Neuronal stem cell (in vitro differentiated cells): ENCODE data around the gene TIE1.

Experiments used
- DNase-seq: peaks from one replicate; pipeline ENCODE4 v3.0.0-alpha.2; 2013; ENCODE audit warnings: low spot score
- H2AFZ ChIP-seq: one replicate; pipeline ENCODE4 v1.6.1; 2013; ENCODE audit warnings: mild to moderate bottlenecking, low read length, inconsistent platforms
- H2AK5ac ChIP-seq: 2 replicates; pipeline ENCODE4 v1.6.1; 2013; ENCODE audit warnings: low read depth, mild to moderate bottlenecking, inconsistent platforms, low read length, moderate library complexity, mixed read lengths
- H2BK120ac ChIP-seq: 2 replicates; pipeline ENCODE4 v1.6.1; 2013; ENCODE audit warnings: low read depth, mild to moderate bottlenecking, inconsistent platforms, low read length, moderate library complexity, mixed read lengths
- H2BK12ac ChIP-seq: one replicate; pipeline ENCODE4 v1.6.1; 2013; ENCODE audit warnings: low read length, inconsistent platforms
- H2BK15ac ChIP-seq: 2 replicates; pipeline ENCODE4 v1.6.1; 2013; ENCODE audit warnings: mild to moderate bottlenecking, low read length, inconsistent platforms, mixed read lengths
- H2BK5ac ChIP-seq: one replicate; pipeline ENCODE4 v1.6.1; 2013; ENCODE audit warnings: inconsistent platforms, mild to moderate bottlenecking, low read length, moderate library complexity
- H3K14ac ChIP-seq: one replicate; pipeline ENCODE4 v1.6.1; 2013; ENCODE audit warnings: low read length, inconsistent platforms
- H3K18ac ChIP-seq: 2 replicates; pipeline ENCODE4 v1.6.1; 2013; ENCODE audit warnings: low read length, inconsistent platforms
- H3K23ac ChIP-seq: 2 replicates; pipeline ENCODE4 v1.6.1; 2013; ENCODE audit warnings: low read depth, mild to moderate bottlenecking, mixed read lengths, low read length, inconsistent platforms; ENCODE audit not compliant: poor library complexity
- H3K27ac ChIP-seq: replicated peaks from 3 replicates; pipeline ENCODE4 v1.5.1; 2013; ENCODE audit warnings: low read length, inconsistent platforms
- H3K27me3 ChIP-seq, 3 experiments: 2 replicates each; pipeline ENCODE4 v1.6.1; 2013; ENCODE audit warnings: low read length in 3 of 3, mild to moderate bottlenecking in 2 of 3, inconsistent platforms in 1 of 3, low read depth in 1 of 3, mixed read lengths in 1 of 3, moderate library complexity in 1 of 3; ENCODE audit not compliant: control insufficient read depth in 3 of 3, insufficient read depth in 3 of 3
- H3K36me3 ChIP-seq, 2 donors: replicated peaks in 1 of 2; 2 replicates each; pipeline ENCODE4 v1.6.1; 2013; ENCODE audit warnings: low read length in 2 of 2; ENCODE audit not compliant: control insufficient read depth in 2 of 2, insufficient read depth in 2 of 2
- H3K4ac ChIP-seq: 2 replicates; pipeline ENCODE4 v1.6.1; 2013; ENCODE audit warnings: inconsistent platforms, mild to moderate bottlenecking, low read length, moderate library complexity
- H3K4me1 ChIP-seq, 2 donors: 1 replicate in 1 of 2; 2 replicates in 1 of 2; pipeline ENCODE4 v1.6.1; 2013; ENCODE audit warnings: low read length in 2 of 2, low read depth in 1 of 2; ENCODE audit not compliant: control insufficient read depth in 2 of 2, insufficient read depth in 1 of 2
- H3K4me2 ChIP-seq: one replicate; pipeline ENCODE4 v1.6.1; 2013; ENCODE audit warnings: mild to moderate bottlenecking, low read length, inconsistent platforms; ENCODE audit not compliant: insufficient read depth, poor library complexity, severe bottlenecking
- H3K4me3 ChIP-seq, 2 donors: 2 replicates each; pipeline ENCODE4 v1.5.1; 2013; ENCODE audit warnings: low read length in 2 of 2, mild to moderate bottlenecking in 2 of 2, inconsistent platforms in 1 of 2, moderate library complexity in 1 of 2
- H3K79me1 ChIP-seq: one replicate; pipeline ENCODE4 v1.6.1; 2013; ENCODE audit warnings: low read depth, mild to moderate bottlenecking, inconsistent platforms, low read length, moderate library complexity
- H3K9ac ChIP-seq: one replicate; pipeline ENCODE4 v1.6.1; 2013; ENCODE audit warnings: mild to moderate bottlenecking, low read depth, low read length, inconsistent platforms; ENCODE audit not compliant: poor library complexity
- H3K9me3 ChIP-seq, 2 donors: replicated peaks in 1 of 2; 2 replicates each; pipeline versions ENCODE3 to v1.6.1; 2013; ENCODE audit warnings: low read length in 2 of 2, mild to moderate bottlenecking in 2 of 2, inconsistent platforms in 1 of 2, low read depth in 1 of 2, mixed read lengths in 1 of 2, moderate library complexity in 1 of 2; ENCODE audit not compliant: control insufficient read depth in 2 of 2, insufficient read depth in 1 of 2
- H4K8ac ChIP-seq: one replicate; pipeline ENCODE4 v1.6.1; 2013; ENCODE audit warnings: low read depth, mild to moderate bottlenecking, inconsistent platforms, low read length, moderate library complexity
- H4K91ac ChIP-seq: one replicate; pipeline ENCODE4 v1.6.1; 2013; ENCODE audit warnings: low read length, low read depth, mild to moderate bottlenecking, inconsistent platforms; ENCODE audit not compliant: poor library complexity
- WGBS, 2 donors: extraction: QIAGEN DNeasy Blood & Tissue Kit; methylation state at CpG; one replicate each; pipeline ENCODE4 v1.1.7; 2013; ENCODE audit warnings: missing lambda C conversion rate in 2 of 2, mixed read lengths in 1 of 2; ENCODE audit not compliant: insufficient read length in 2 of 2, insufficient replicate concordance in 1 of 2; ENCODE audit errors: extremely low coverage in 2 of 2; 5-methylcytosine and 5-hydroxymethylcytosine counted together

TIE1 gene

GRCh38 chr1:43279161-43279560 is 21.6 kb upstream of the TIE1 start:
- H3K36me3 ChIP-seq, result no peaks in the 10 kb centered on the region
- H3K27me3 ChIP-seq, result peaks cover 0 to 2% (median 0%) of the 10 kb centered on the region in 3 experiments
- H2AFZ ChIP-seq, result no peak overlapping the region
- H3K4me2 ChIP-seq, result no peak overlapping the region
- H3K9ac ChIP-seq, result no peak overlapping the region
- no peak for DNase-seq
- no CpG with 5 or more reads among the region's 5 CpGs for WGBS, 2 donors
- peak overlapping the region; percentile 13 for H3K4ac ChIP-seq
- no peak overlapping the region for H2BK12ac ChIP-seq
- peak overlapping the region; percentile 52 for H3K18ac ChIP-seq
- no peak overlapping the region for H4K8ac ChIP-seq
- H2BK5ac ChIP-seq, result peak overlapping the region; percentile 39
- no peak overlapping the region for H3K14ac ChIP-seq
- peak overlapping the region; percentile 50 for H2AK5ac ChIP-seq
- H3K27ac ChIP-seq, result no peak overlapping the region
- peaks cover 0 to 5% of the 10 kb centered on the region in 2 donors for H3K9me3 ChIP-seq
- no peak overlapping the region for H4K91ac ChIP-seq
- peak overlapping the region; percentile 77 for H2BK120ac ChIP-seq
- H2BK15ac ChIP-seq, result no peak overlapping the region
- H3K79me1 ChIP-seq, result no peaks in the 10 kb centered on the region
- H3K4me1 ChIP-seq, result peaks cover 9% of the 10 kb centered on the region in 2 donors
- H3K23ac ChIP-seq, result peak overlapping the region; percentile 28
- no peak overlapping the region for H3K4me3 ChIP-seq

- no peak overlapping the region for H2BK12ac ChIP-seq
- H4K8ac ChIP-seq, result no peak overlapping the region
- H3K27me3 ChIP-seq, result peaks cover 0 to 6% (median 0%) of the 10 kb centered on the region in 3 experiments
- peaks cover 0 to 5% of the 10 kb centered on the region in 2 donors for H3K9me3 ChIP-seq
- H3K4me3 ChIP-seq, result no peak overlapping the region
- peaks cover 9 to 10% of the 10 kb centered on the region in 2 donors for H3K4me1 ChIP-seq
- no CpG with 5 or more reads among the region's 6 CpGs for WGBS, 2 donors
- no peak overlapping the region for H3K4me2 ChIP-seq
- no peak overlapping the region for H2AFZ ChIP-seq
- no peak overlapping the region for H3K9ac ChIP-seq
- H2BK120ac ChIP-seq, result peak overlapping the region; percentile 77
- no peak overlapping the region for H3K18ac ChIP-seq
- H3K36me3 ChIP-seq, result no peaks in the 10 kb centered on the region
- H2AK5ac ChIP-seq, result no peak overlapping the region
- no peak overlapping the region for H3K14ac ChIP-seq
- H3K23ac ChIP-seq, result no peak overlapping the region
- no peak for DNase-seq
- no peaks in the 10 kb centered on the region for H3K79me1 ChIP-seq
- H3K4ac ChIP-seq, result no peak overlapping the region
- no peak overlapping the region for H4K91ac ChIP-seq
- peak overlapping the region; percentile 39 for H2BK5ac ChIP-seq
- no peak overlapping the region for H2BK15ac ChIP-seq
- no peak overlapping the region for H3K27ac ChIP-seq
Observed at GRCh38 chr1:43279666-43280065, 21.1 kb upstream of the TIE1 start.

- Histone ChIP-seq H2AK5ac (no peak overlapping the region), H3K18ac (peak overlapping the region; percentile 32), H3K27ac (no peak overlapping the region), H3K14ac (no peak overlapping the region), H3K79me1 (no peaks in the 10 kb centered on the region), H3K9ac (no peak overlapping the region), H3K4me2 (no peak overlapping the region), H2BK120ac (no peak overlapping the region), H3K4ac (no peak overlapping the region), H2BK15ac (no peak overlapping the region), H3K27me3 (peaks cover 0 to 7% (median 3%) of the 10 kb centered on the region in 3 experiments), H3K36me3 (no peaks in the 10 kb centered on the region), H2AFZ (no peak overlapping the region), H2BK5ac (no peak overlapping the region), H2BK12ac (no peak overlapping the region), H3K4me3 (no peak overlapping the region), H3K9me3 (peaks cover 0 to 5% of the 10 kb centered on the region in 2 donors), H4K8ac (no peak overlapping the region), H3K4me1 (peaks cover 9 to 19% of the 10 kb centered on the region in 2 donors), H4K91ac (no peak overlapping the region), H3K23ac (no peak overlapping the region)
- DNase-seq, result no peak
- WGBS, 2 donors, result no CpG with 5 or more reads among the region's 2 CpGs
Observed at GRCh38 chr1:43280692-43281091, 20.1 kb upstream of the TIE1 start.

GRCh38 chr1:43282220-43283195 is 18.3 kb upstream of the TIE1 start:
- no peak overlapping the region for H3K14ac ChIP-seq
- H3K4me2 ChIP-seq, result no peak overlapping the region
- no peak overlapping the region for H2BK120ac ChIP-seq
- no CpG with 5 or more reads among the region's 15 CpGs for WGBS, 2 donors
- peak overlapping the region; percentile 69 for H2BK15ac ChIP-seq
- H2AFZ ChIP-seq, result no peak overlapping the region
- H3K79me1 ChIP-seq, result no peaks in the 10 kb centered on the region
- peak overlapping the region; percentile 60 for H3K18ac ChIP-seq
- no peak overlapping the region for H2BK12ac ChIP-seq
- no peak for DNase-seq
- H3K9ac ChIP-seq, result no peak overlapping the region
- peak overlapping the region; percentile 66 for H3K4ac ChIP-seq
- no peak overlapping the region for H4K91ac ChIP-seq
- no peaks in the 10 kb centered on the region for H3K36me3 ChIP-seq
- no peak overlapping the region for H4K8ac ChIP-seq
- H3K9me3 ChIP-seq, result peaks cover 0 to 5% of the 10 kb centered on the region in 2 donors
- no peak overlapping the region for H2BK5ac ChIP-seq
- peaks cover 9 to 20% of the 10 kb centered on the region in 2 donors for H3K4me1 ChIP-seq
- peak overlapping the region; percentile 16 for H3K23ac ChIP-seq
- H3K27ac ChIP-seq, result no peak overlapping the region
- peaks cover 0 to 12% (median 5%) of the 10 kb centered on the region in 3 experiments for H3K27me3 ChIP-seq
- H3K4me3 ChIP-seq, result no peak overlapping the region
- H2AK5ac ChIP-seq, result no peak overlapping the region
